NB4 (cell line): Measurements from ENCODE around the gene REEP6.

Source experiments
- CTCF ChIP-seq: IDR thresholded peaks from one replicate; pipeline ENCODE4 v1.5.1; 2012; ENCODE audit warnings: low read depth, low read length
- MAX ChIP-seq: IDR thresholded peaks from 2 replicates; pipeline ENCODE4 v1.6.1; 2011; ENCODE audit warnings: low read depth, low read length

GRCh38 chr19:1475751-1476437, 15.1 kb upstream of the REEP6 start:
- TF ChIP-seq CTCF, result no peak
- TF ChIP-seq MAX, result no peak
